Urothelium cell line (cell line): ENCODE data around the gene ILK.
A peak's percentile ranks its signal among the peaks of the same experiment; 100 is the strongest.

ENCODE experiments used
- DNase-seq: peaks from one replicate; pipeline ENCODE4 v3.0.0; 2011; ENCODE audit warnings: low spot score, mixed read lengths
- FAIRE-seq: peaks from 2 replicates; lab custom pipeline; 2011; peaks lifted over from hg19 to GRCh38; lab: Jason Lieb, UNC

The ILK gene

DNA sequence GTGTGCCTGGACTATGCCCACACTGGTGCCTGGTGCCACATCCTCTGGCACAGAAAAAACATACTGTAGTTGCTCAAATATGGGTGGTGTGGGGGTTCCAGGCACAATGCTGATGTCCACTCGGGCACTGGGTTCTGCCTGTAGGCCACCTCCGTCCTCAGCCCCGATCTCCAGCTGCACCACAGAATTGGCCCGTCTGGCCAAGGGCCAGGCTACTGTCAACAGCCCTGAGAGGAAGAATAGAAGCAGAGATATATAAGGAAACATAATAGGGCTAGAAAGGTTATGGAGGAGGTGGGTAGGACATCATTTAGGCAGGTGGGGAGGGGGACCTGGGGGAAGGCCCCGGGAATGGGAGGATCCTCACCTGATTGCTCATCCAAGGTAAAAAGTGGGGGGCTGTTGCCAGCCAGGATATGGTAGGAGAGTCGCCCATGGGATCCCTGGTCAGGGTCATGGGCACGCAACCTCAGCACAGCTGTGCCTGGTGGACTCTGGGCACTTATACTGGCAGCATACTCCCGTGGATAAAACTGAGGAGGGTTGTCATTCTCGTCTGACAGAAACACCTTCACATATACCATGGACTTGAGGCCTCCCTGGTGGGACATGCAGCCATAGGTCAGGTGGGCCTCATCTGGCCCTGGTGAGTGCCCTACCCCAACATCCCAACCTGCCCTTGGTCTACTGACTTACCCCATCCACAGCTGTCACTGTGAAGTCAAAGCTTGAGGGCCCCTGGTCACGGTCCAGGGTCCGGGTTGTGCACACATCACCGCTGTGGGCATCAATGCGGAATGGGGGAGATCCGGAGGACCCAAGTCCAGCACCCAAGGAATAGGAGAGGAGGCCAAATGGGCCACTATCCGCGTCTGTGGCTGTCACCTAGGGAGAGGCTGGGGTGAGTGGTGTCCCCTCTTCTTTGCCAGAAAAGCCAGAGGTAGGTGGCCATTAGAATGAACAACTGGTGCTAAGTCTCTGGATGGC is 30.1 kb downstream of the ILK start:
- no peak for DNase-seq
- no peak for FAIRE-seq

- FAIRE-seq, result no peak
- DNase-seq, result no peak
These were observed 31.0 kb downstream of the ILK start for GRCh38 chr11:6634534-6634933.

GRCh38 chr11:6635082-6635932 is 31.7 kb downstream of the ILK start:
- DNase-seq (no peak), FAIRE-seq (no peak)

DNA sequence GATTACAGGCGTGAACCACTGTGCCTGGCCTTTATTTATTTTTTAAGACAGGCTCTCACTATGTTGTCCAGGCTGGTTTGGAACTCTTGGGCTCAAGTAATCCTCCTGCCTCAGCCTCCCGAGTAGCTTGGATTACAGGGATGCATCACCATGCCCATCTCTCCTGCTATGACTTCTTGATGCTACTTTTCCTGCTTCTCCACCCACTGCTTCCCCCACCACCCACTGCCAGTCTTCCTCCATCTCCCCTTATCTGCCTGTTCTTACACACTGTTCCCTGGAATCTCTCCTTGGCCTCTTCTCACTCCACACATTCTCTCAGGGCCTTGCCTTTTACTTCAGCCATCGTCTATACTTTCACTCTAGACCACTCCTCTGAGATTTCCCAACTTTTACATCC is 32.9 kb downstream of the ILK start:
- FAIRE-seq, result no peak
- no peak for DNase-seq

DNA sequence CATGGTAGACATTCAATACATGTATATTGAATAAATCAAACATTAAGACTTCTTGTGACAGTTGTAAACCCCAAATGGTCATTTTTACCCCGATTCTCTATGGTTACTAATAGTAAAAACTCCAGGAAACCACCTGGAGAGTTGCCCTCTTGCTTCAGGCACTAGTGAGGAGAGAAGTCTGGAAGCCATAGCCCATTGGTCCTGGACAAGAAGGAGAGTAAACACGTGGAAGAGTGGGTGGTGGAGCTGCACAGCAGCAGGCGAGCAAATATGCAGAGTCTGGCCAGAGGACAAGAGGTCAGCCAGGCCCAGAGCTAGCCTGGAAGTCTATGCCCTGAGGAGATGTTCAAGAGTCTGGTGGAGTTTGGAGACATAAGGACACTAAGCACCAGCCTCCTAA is 34.3 kb downstream of the ILK start:
- DNase-seq (no peak), FAIRE-seq (no peak)

DNA sequence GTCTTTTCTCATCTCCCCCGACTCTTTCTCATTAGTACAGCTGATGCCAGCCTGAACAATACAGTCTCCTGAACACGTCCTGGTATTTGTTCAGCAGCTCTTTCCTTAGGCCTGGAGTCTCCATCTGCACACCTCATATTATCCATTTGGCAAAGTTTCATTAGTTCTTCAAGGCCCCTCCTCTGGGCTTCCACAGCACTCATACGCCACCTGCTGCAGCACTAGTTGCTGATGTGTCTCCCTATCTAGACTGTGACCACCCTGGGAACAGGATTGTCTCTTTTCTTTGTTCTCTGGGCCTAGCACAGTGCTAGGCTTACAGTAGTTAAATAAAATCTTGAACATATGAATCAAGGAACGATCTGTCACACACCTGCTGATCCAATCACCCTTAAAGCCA is 34.9 kb downstream of the ILK start:
- DNase-seq (no peak), FAIRE-seq (no peak)

DNA sequence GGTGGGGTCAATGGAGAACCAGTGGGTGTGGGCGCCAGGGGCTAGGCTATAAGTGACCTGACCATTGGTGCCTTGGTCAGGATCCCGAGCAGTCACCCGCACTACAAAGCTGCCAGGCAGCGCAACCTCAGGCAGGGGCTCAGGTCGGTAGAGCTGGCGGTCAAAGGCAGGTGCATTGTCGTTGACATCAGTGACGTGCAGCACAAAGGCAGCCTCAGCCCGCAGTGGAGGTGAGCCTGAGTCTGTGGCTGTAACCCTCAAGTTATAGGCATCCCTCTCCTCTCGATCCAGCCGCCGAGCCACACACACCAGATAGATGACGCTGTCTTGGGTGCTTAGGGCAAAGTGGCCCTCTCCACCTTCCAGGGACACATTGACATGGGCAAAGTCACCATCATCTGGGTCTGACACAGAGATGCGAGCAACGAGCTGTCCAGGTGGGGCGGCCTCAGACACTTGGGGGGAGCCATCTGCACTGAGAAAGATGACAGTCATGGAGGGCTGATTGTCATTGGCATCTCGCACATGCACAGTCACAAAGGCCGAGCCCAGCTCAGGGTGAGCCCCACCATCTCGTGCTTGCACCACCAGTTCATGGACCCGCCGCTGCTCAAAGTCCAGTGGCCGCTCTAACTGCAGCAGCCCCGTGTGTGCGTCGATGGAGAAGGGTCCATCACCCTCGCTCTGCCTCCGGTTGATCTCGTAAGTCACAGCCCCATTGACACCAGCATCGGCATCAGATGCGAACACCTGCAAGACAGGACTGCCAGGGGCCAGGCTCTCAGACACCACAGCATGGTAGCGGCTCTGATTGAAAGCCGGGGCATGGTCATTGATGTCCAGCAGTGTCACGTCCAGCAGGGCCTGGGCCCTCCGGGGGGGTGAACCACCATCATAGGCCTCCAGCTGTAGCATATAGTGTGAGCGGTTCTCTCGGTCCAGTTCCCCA is 36.7 kb downstream of the ILK start:
- FAIRE-seq, result no peak
- no peak for DNase-seq

GRCh38 chr11:6640985-6641701 is 37.6 kb downstream of the ILK start:
- FAIRE-seq (no peak), DNase-seq (no peak)

DNA sequence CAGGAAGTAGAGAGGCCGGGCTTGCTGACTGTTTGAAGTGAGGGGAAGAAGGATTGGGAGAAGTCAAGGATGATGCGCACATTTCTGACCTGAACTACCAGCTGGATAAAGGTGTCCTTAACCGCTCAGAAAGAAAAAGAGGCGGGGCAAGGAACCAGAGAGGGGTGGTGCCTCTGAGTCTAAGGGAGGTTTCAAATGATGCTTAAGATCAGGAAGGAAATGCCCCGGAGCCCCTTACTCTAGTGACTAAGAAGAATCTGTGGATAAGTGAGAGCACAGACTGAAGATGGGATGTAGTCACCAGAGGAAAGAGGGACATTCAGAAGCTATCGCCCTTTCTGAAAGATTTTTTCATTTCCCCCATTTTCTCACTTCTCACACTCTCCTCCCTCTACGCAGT is 39.4 kb downstream of the ILK start:
- no peak for DNase-seq
- no peak for FAIRE-seq

- no peak for FAIRE-seq
- no peak for DNase-seq
These were observed 42.5 kb downstream of the ILK start for GRCh38 chr11:6646071-6646470.

GRCh38 chr11:6646576-6646917 is 43.0 kb downstream of the ILK start:
- no peak for FAIRE-seq
- DNase-seq, result no peak

- FAIRE-seq (no peak), DNase-seq (no peak)
These were observed 43.5 kb downstream of the ILK start for GRCh38 chr11:6646918-6647679.

GRCh38 chr11:6647836-6648235 is 44.3 kb downstream of the ILK start:
- FAIRE-seq, result no peak
- no peak for DNase-seq

DNA sequence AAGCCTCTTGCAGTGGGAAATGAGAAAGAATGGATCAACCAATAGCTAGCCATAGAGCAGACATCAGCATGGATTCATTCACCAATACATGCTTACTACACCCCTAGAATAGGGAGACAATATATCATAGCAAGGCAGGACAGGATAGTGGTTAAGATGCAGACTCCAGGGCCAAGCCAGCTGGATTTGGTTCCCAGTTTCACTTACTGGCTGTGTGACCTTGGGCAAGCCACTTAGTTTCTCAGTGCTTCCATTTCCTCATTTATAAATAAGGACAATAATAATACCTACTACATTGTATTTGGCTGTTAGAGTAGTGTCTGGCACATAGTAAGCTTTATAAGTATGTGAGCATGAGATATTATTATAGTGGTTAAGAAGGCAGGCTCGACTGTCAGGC is 44.9 kb downstream of the ILK start:
- no peak for DNase-seq
- no peak for FAIRE-seq

DNA sequence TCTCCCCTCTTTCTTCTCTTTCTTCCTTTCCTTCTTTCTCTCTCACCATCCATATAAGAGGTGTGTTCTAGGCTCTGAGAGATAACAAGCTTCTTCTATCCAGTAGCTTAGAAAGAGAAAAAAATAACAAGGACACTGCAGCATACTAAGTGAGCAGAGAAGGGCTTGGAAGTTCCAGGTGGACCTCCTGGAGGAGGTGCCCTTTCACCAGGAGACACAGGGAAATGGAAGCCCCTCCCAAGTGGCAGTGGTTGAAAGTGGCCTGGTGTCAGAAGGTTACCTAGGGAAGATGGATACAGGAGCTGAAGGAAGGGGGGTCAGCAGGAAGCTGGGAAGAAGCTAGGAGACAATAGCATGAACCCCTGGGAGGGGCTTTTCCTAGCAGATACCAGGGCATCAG is 46.5 kb downstream of the ILK start:
- DNase-seq (no peak), FAIRE-seq (no peak)

DNA sequence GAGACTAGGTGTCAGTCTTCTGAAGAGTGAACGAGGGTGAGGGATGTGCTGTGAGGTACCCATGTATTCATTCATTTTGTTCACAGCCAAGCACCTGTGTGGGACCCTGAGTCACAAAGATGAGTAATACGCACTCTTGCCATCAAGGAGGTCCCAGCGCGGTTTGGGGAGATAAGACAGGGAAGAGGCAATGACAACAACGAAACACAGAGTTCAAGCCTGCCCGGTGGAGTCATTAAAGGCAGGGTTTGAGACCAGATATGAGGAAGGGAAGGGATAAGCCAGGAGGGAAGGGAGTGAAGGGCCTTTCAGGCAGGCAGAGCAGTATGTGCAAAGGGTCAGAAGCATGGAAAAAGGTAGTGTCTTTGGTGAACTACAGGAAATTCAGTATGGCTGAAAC is 47.4 kb downstream of the ILK start:
- FAIRE-seq (no peak), DNase-seq (peak; percentile 35)

DNA sequence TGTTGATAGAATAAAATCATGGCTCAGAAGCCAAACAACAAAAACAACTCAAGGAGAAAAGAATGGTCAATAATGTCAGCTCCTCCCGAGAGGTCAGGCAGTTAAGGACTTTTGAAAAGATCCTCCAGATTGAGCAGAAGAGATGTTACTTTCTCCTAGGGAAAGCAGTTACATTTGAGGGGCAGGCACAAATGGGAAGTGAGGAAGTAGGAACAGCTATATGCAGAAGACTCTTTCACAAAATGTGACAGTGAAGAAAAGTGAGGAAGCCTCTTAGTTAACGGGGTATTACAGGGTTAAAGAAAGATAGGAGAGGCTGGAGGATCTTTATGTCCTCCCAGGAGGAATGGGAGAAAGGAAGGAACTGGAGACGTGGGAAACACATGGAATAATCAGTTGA is 48.6 kb downstream of the ILK start:
- no peak for DNase-seq
- FAIRE-seq, result no peak

GRCh38 chr11:6653097-6653496 is 49.5 kb downstream of the ILK start:
- DNase-seq (no peak), FAIRE-seq (peak; percentile 17)

- no peak for DNase-seq
- FAIRE-seq, result no peak
These were observed 50.1 kb downstream of the ILK start for GRCh38 chr11:6653656-6654055.
